LNCaP clone FGC (cell line): ENCODE measurements around the gene TAB2.
A peak's percentile ranks its signal among the peaks of the same experiment; 100 is the strongest.
"Not testable (repeated sequence)": the region's sequence is repeated elsewhere in the genome, so short reads cannot be mapped to it uniquely, and the experiment has no call there.

Source experiments
- DNase-seq: peaks from one replicate; pipeline ENCODE4 v3.0.0-alpha.2; 2011; ENCODE audit warnings: low read depth
- H3K4me3 ChIP-seq: 2 replicates; pipeline ENCODE4 v1.5.1; 2011; ENCODE audit warnings: mild to moderate bottlenecking, low read depth, low read length, control low read depth
- TF ChIP-seq, protein P1 (sequence below): IDR thresholded peaks from 2 replicates; pipeline ENCODE4 v1.5.1; 2012; ENCODE audit warnings: mild to moderate bottlenecking; ENCODE audit not compliant: control insufficient read depth, insufficient read depth; ENCODE audit errors: extremely low read depth

The TAB2 gene

DNA sequence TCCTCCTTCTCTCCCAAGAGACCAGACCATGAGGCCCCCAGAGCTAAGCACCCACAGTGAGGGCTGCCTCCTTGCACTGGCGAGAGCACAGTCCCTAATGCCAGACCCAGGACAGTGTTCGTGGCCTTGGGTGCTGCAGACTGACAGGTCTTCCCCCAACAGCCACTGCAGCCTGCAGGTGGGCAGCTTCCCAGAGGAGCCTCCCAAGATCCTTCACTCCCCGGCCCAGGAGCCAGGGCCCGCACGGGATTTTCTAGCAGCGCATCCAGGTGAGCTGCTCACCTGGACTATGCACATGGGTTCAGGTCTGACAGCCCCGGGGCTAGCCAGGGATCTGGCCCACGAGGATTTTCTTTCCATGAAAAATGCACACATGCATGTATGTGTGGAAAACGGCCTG lies 124.2 kb downstream of the TAB2 start:
- TF ChIP-seq, protein P1, sequence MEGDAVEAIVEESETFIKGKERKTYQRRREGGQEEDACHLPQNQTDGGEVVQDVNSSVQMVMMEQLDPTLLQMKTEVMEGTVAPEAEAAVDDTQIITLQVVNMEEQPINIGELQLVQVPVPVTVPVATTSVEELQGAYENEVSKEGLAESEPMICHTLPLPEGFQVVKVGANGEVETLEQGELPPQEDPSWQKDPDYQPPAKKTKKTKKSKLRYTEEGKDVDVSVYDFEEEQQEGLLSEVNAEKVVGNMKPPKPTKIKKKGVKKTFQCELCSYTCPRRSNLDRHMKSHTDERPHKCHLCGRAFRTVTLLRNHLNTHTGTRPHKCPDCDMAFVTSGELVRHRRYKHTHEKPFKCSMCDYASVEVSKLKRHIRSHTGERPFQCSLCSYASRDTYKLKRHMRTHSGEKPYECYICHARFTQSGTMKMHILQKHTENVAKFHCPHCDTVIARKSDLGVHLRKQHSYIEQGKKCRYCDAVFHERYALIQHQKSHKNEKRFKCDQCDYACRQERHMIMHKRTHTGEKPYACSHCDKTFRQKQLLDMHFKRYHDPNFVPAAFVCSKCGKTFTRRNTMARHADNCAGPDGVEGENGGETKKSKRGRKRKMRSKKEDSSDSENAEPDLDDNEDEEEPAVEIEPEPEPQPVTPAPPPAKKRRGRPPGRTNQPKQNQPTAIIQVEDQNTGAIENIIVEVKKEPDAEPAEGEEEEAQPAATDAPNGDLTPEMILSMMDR, result no peak
- H3K4me3 ChIP-seq, result no peak overlapping the region
- DNase-seq, result no peak

DNA sequence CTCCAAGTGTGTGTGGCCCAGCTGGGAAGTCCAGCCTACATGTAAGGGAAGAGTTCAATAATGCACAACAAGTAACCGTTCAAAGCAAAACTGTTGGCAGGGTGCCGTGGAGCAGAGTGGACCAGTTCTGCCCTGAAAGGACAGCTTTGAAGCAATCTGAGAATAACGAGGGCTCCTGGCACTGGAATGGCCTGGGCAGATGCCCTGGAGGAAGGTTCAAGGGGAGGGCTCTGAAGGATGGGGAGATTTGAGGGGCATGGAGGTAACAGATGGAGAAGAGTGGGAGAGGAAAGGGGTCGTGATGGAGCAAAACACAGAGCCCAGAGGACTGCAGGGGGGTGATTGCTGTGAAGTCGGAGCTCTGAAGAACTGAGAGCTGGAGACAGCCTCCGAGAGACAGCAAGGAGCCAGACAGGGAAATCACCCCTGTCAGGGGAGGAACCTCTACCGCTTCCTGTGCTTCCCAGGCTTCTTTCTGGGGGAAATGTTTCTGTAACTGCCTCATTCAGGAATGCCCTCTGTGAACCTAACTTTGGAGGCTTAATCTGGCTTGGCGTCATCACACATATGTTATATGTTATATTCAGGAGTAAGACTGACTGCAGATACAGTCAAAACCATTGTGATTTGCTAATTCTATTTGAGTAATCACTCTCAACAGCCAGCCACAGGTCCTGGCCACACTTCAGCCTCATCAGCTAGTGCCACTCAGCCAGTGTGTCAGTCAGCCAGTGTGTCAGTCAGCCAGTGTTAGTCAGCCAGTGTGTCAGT lies 126.1 kb downstream of the TAB2 start:
- TF ChIP-seq, protein P1, result no peak
- H3K4me3 ChIP-seq, result no peak overlapping the region
- DNase-seq, result no peak

DNA sequence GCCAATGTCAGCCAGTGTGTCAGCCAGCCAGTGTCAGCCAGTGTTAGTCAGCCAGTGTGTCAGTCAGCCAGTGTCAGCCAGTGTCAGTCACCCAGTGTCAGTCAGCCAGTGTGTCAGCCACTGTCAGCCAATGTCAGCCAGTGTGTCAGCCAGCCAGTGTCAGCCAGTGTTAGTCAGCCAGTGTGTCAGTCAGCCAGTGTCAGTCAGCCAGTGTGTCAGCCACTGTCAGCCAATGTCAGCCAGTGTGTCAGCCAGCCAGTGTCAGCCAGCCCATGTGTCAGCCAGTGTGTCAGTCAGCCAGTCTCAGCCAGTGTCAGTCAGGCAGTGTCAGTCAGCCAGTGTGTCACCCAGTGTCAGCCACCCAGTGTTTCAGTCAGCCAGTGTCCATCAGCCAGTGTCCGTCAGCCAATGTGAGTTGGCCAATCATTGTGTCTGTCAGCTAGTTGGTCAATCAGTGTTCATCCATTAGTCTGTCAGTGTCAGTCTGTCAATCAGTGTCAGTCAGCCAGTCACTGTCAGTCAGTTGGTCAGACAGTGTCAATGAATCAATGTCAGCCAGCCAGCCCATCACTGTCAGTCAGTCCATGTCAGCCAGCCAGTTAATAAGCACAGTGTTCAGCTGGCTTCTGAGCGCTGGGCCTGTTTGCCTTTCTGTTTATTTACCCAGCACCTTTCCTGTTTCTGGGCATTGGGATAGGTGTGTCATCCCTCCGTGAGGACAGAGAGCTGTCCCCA lies 127.0 kb downstream of the TAB2 start:
- peak; percentile 42 for DNase-seq
- not testable (repeated sequence) for H3K4me3 ChIP-seq

DNA sequence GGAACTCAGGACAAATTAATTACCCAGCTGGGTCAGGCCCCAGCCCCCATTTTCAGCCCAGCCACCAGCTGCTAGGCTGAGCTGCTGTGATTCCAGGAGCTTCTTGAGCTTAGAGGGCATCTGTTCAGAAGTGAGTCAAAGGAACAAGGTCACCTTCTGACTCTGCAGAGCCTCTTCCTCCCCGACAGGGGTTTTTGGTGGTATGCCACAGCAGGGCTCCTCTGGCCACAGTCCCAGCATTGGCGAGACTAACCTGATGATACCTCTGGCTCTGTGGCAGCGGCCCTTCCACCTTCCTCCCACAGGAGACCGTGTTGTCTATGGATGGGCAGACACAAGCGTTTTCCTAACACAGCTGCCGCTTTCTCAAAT lies 127.6 kb downstream of the TAB2 start:
- TF ChIP-seq, protein P1, result no peak
- no peak overlapping the region for H3K4me3 ChIP-seq
- DNase-seq, result no peak

DNA sequence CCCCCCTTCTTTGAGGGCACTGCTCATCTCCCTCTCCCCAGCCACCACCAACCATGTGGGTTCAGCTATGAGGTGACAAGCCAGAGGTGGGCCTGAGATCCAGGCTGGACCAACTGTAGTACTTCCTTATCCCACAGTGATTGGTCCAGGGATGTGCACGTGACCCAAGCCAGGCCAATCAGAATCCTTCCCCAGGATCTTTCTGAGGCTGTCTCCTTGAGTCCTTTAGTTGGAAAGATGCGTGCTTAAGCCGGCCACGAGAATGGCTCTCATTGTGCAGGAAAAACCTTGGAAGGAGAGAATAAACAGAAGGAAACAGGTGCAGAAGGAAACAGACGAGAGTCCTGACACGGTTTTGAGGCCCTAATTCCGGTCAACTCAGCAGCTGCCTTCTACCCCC lies 128.1 kb downstream of the TAB2 start:
- TF ChIP-seq, protein P1, result no peak
- no peak overlapping the region for H3K4me3 ChIP-seq
- DNase-seq, result no peak

DNA sequence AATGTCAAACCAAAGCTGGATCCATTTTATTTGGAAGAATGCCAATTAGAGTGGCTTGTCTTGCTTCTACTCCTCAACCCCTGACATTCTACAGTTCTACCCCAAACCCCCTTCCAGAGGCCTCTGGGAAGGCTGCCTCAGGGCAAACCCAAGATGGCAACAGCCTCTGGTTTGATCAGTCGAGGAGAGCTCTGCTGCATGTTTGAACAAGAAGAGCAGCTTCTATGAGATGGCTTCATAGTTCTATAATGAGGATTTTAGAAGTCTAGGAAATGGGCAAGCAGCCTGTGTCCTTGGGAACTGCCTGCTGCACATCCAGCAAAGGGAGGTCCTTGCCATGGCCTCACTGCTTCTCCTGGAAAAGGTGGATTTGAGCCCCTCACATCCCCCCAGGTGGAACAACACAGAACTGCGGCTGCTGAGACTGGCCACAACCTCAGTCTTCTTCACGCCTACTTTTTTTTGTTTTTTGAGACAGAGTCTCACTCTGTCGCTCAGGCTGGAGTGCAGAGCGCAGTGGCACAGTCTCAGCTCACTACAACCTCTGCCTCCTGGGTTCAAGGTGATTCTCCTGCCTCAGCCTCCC lies 129.4 kb downstream of the TAB2 start:
- no peak overlapping the region for H3K4me3 ChIP-seq
- TF ChIP-seq, protein P1, result no peak
- no peak for DNase-seq

DNA sequence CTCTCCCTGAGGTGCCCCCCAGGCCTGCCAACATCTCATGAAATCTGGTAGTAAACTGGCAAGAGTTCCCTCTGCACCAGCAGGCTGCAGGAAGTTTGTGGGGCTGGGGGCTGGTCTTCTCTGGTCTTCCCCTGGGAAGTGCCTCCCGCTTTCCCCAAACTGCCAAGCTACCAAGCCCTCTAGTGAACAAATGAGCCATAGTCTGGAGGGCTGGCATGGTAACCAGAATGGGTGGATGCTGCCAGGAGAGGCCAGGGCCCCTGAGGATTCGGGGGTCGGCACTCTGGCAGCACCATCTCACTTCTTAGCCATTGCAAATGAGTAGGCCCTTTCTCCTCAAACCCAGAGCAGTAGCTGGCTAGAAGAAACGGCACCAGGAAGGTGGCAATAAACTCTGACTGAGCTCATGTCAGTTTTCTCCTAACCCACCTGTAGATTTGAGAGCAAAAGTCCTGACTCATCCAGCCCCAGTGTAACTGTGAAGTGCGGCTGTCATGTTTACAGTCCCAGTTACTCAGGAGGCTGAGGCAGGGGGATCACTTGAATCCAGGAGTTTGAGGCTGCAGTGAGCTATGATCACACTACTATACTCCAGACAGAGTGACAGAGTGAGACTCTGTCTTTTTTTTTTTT lies 131.4 kb downstream of the TAB2 start:
- H3K4me3 ChIP-seq, result no peak overlapping the region
- TF ChIP-seq, protein P1, result no peak
- DNase-seq, result no peak
